ENCODE data around the gene CD151. TPM values are rescaled to one million over a fixed set of nuclear protein-coding genes. Genes with fewer than 3 reads are reported as not detected.
A peak's percentile ranks its signal among the peaks of the same experiment; 100 is the strongest.

Gene CD151
- total and polyA plus RNA-seq, 2 donors, result 19.5 to 82.3 TPM

- peak overlapping the region in 1 of 2 donors; percentile 37 for H3K27ac ChIP-seq (ENCODE audit: low read depth in 1 of 2, low read length in 1 of 2)
- no peaks in the 10 kb centered on the region for H3K36me3 ChIP-seq (ENCODE audit: control insufficient read depth in 2 of 2, insufficient read depth in 2 of 2, low read length in 1 of 2)
- peak overlapping the region; percentile 44 to 59 for H3K4me3 ChIP-seq (ENCODE audit: low read length in 2 of 2)
- DNase-seq (ENCODE audit: low read depth in 6 of 9, low spot score in 9 of 9), result peak in 4 of 9 donors; percentile 57 to 73 (median 64)
- 3% methylated on average over 71 of the region's 71 CpGs for WGBS
- peaks cover 14 to 33% of the 10 kb centered on the region in 2 donors for H3K4me1 ChIP-seq (ENCODE audit: control insufficient read depth in 2 of 2, insufficient read depth in 2 of 2, low read length in 2 of 2)
- no peaks in the 10 kb centered on the region for H3K9me3 ChIP-seq (ENCODE audit: control insufficient read depth in 2 of 2, insufficient read depth in 1 of 2, low read length in 1 of 2)
- peaks cover 12 to 65% of the 10 kb centered on the region in 2 donors for H3K27me3 ChIP-seq (ENCODE audit: control insufficient read depth in 2 of 2, insufficient read depth in 1 of 2, low read length in 1 of 2)
Measured at GRCh38 chr11:849104-849824, 16.5 kb downstream of the CD151 start.

- WGBS, result 42% methylated on average over 97 of the region's 97 CpGs
- H3K4me1 ChIP-seq (ENCODE audit: control insufficient read depth in 2 of 2, insufficient read depth in 2 of 2, low read length in 2 of 2), result peaks cover 14 to 25% of the 10 kb centered on the region in 2 donors
- no peak overlapping the region for H3K27ac ChIP-seq (ENCODE audit: low read depth in 1 of 2, low read length in 1 of 2)
- DNase-seq (ENCODE audit: low read depth in 6 of 9, low spot score in 9 of 9), result no peak
- peak overlapping the region in 1 of 2 donors; percentile 59 for H3K4me3 ChIP-seq (ENCODE audit: low read length in 2 of 2)
- no peaks in the 10 kb centered on the region for H3K36me3 ChIP-seq (ENCODE audit: control insufficient read depth in 2 of 2, insufficient read depth in 2 of 2, low read length in 1 of 2)
- no peaks in the 10 kb centered on the region for H3K9me3 ChIP-seq (ENCODE audit: control insufficient read depth in 2 of 2, insufficient read depth in 1 of 2, low read length in 1 of 2)
- peaks cover 9 to 56% of the 10 kb centered on the region in 2 donors for H3K27me3 ChIP-seq (ENCODE audit: control insufficient read depth in 2 of 2, insufficient read depth in 1 of 2, low read length in 1 of 2)
Measured at GRCh38 chr11:849951-850774, 17.4 kb downstream of the CD151 start.

GRCh38 chr11:850775-851763, 18.3 kb downstream of the CD151 start:
- Histone ChIP-seq H3K27me3 (ENCODE audit: control insufficient read depth in 2 of 2, insufficient read depth in 1 of 2, low read length in 1 of 2) (peaks cover 9 to 47% of the 10 kb centered on the region in 2 donors), H3K4me3 (ENCODE audit: low read length in 2 of 2) (no peak overlapping the region), H3K27ac (ENCODE audit: low read depth in 1 of 2, low read length in 1 of 2) (no peak overlapping the region), H3K36me3 (ENCODE audit: control insufficient read depth in 2 of 2, insufficient read depth in 2 of 2, low read length in 1 of 2) (no peaks in the 10 kb centered on the region), H3K9me3 (ENCODE audit: control insufficient read depth in 2 of 2, insufficient read depth in 1 of 2, low read length in 1 of 2) (no peaks in the 10 kb centered on the region), H3K4me1 (ENCODE audit: control insufficient read depth in 2 of 2, insufficient read depth in 2 of 2, low read length in 2 of 2) (peaks cover 14 to 16% of the 10 kb centered on the region in 2 donors)
- 93% methylated on average over 28 of the region's 28 CpGs for WGBS
- no peak for DNase-seq (ENCODE audit: low read depth in 6 of 9, low spot score in 9 of 9)

GRCh38 chr11:852762-853161, 20.0 kb downstream of the CD151 start:
- no peak overlapping the region for H3K27ac ChIP-seq (ENCODE audit: low read depth in 1 of 2, low read length in 1 of 2)
- no peaks in the 10 kb centered on the region for H3K9me3 ChIP-seq (ENCODE audit: control insufficient read depth in 2 of 2, insufficient read depth in 1 of 2, low read length in 1 of 2)
- WGBS, result 95% methylated on average over 15 of the region's 15 CpGs
- no peaks in the 10 kb centered on the region for H3K36me3 ChIP-seq (ENCODE audit: control insufficient read depth in 2 of 2, insufficient read depth in 2 of 2, low read length in 1 of 2)
- H3K4me3 ChIP-seq (ENCODE audit: low read length in 2 of 2), result no peak overlapping the region
- H3K27me3 ChIP-seq (ENCODE audit: control insufficient read depth in 2 of 2, insufficient read depth in 1 of 2, low read length in 1 of 2), result peaks cover 9 to 35% of the 10 kb centered on the region in 2 donors
- peaks cover 14 to 15% of the 10 kb centered on the region in 2 donors for H3K4me1 ChIP-seq (ENCODE audit: control insufficient read depth in 2 of 2, insufficient read depth in 2 of 2, low read length in 2 of 2)
- no peak for DNase-seq (ENCODE audit: low read depth in 6 of 9, low spot score in 9 of 9)

DNA sequence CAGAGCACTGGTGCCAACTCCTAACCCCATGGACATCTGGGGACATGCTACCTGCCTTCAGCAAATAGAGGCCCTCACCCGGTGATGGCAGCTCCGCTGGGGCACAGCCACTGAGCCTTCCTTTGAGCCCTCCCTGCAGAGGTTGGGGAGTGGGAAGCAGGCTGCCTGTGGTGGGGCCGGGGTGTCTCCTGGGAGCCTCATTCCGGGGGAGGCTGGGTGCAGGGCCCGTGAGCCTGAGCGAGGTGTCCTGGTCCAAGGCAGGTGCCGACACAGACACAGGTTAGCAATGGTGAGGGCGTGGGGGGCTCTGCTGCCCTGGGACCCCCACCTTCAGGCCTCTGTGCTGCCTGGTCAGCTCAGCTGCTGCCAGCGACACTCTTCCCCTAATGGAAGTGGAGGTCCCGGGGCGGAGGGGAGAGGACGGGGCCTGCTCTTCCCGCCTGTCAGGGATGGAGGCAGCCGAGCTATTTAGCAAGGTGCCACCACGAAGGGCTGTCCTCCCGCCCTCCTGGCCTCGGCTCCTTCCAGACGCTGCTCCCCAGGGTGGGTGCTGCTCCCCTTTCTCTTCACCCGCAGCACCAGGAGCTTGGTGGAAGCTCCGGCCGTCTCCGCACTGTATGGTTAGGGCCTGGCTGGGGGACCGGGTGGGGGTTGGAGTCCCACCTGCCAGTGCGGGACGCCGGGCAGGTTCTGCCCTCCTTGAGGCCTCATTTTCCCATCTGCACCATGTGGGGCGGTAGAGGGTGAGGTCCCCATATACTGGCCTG, 21.1 kb downstream of the CD151 start:
- H3K36me3 ChIP-seq (ENCODE audit: control insufficient read depth in 2 of 2, insufficient read depth in 2 of 2, low read length in 1 of 2), result no peaks in the 10 kb centered on the region
- DNase-seq (ENCODE audit: low read depth in 6 of 9, low spot score in 9 of 9), result no peak
- H3K27me3 ChIP-seq (ENCODE audit: control insufficient read depth in 2 of 2, insufficient read depth in 1 of 2, low read length in 1 of 2), result peaks cover 9 to 24% of the 10 kb centered on the region in 2 donors
- H3K4me1 ChIP-seq (ENCODE audit: control insufficient read depth in 2 of 2, insufficient read depth in 2 of 2, low read length in 2 of 2), result peaks cover 5 to 6% of the 10 kb centered on the region in 2 donors
- H3K9me3 ChIP-seq (ENCODE audit: control insufficient read depth in 2 of 2, insufficient read depth in 1 of 2, low read length in 1 of 2), result no peaks in the 10 kb centered on the region
- H3K4me3 ChIP-seq (ENCODE audit: low read length in 2 of 2), result no peak overlapping the region
- WGBS, result 97% methylated on average over 27 of the region's 27 CpGs
- no peak overlapping the region for H3K27ac ChIP-seq (ENCODE audit: low read depth in 1 of 2, low read length in 1 of 2)

DNA sequence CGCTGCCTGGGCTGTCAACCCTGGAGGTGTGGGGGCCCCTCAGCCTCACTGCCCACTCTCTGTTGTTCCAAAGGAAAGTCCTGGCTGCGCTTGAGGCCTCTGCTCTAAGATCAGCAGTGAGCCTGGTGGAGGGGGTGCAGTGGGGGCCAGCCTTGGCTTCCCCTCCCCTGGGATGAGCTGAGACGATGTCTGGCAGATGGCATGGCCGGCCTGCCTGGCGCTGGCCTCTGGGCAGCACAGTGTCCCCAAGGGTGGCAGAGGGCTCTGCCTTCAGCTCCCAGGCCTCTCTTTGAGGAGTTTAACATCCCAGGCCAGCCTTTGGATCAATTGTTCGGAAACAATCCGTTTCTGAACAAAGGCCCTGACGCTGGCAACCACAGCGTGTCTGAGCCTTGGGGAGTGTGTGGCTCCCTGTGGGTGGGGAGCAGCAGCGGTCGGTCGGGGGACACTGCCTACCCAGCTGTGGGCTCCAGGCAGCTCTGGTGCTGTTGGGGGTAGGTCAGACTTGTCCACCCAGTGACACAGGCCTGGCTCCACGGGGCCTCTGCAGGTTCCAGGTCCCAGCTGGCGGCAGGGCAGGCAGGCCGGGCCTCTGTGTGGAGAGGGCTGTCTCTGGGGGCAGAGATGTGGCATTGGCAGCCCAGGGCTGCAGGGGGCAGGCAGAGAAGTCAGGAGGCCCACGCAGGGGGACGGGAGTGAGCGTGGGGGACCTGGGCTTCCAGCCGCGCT, 22.0 kb downstream of the CD151 start:
- Histone ChIP-seq H3K36me3 (ENCODE audit: control insufficient read depth in 2 of 2, insufficient read depth in 2 of 2, low read length in 1 of 2) (no peaks in the 10 kb centered on the region), H3K27ac (ENCODE audit: low read depth in 1 of 2, low read length in 1 of 2) (no peak overlapping the region), H3K27me3 (ENCODE audit: control insufficient read depth in 2 of 2, insufficient read depth in 1 of 2, low read length in 1 of 2) (peaks cover 8 to 19% of the 10 kb centered on the region in 2 donors), H3K4me1 (ENCODE audit: control insufficient read depth in 2 of 2, insufficient read depth in 2 of 2, low read length in 2 of 2) (peaks cover 0 to 2% of the 10 kb centered on the region in 2 donors), H3K9me3 (ENCODE audit: control insufficient read depth in 2 of 2, insufficient read depth in 1 of 2, low read length in 1 of 2) (no peaks in the 10 kb centered on the region), H3K4me3 (ENCODE audit: low read length in 2 of 2) (no peak overlapping the region)
- DNase-seq (ENCODE audit: low read depth in 6 of 9, low spot score in 9 of 9), result no peak
- 95% methylated on average over 20 of the region's 20 CpGs for WGBS

DNA sequence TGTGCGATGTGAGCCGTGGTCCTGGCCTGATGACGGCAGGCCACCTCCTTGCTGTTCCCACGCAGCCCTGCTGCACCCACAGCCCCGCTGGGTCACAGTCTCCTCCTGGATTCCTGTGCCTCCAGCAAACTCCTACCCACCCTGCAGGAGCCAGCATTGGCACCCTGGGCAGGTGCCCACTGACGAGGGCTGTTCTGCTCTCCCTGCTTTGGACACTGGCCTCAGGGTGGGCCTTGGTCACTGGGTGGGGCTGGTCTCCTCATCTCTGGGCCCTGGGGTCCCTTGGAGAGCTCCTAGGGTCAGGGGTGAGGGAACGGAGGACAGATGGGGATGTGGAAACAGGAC, 22.6 kb downstream of the CD151 start:
- Histone ChIP-seq H3K27ac (ENCODE audit: low read depth in 1 of 2, low read length in 1 of 2) (no peak overlapping the region), H3K27me3 (ENCODE audit: control insufficient read depth in 2 of 2, insufficient read depth in 1 of 2, low read length in 1 of 2) (peaks cover 2 to 15% of the 10 kb centered on the region in 2 donors), H3K9me3 (ENCODE audit: control insufficient read depth in 2 of 2, insufficient read depth in 1 of 2, low read length in 1 of 2) (no peaks in the 10 kb centered on the region), H3K4me1 (ENCODE audit: control insufficient read depth in 2 of 2, insufficient read depth in 2 of 2, low read length in 2 of 2) (no peaks in the 10 kb centered on the region), H3K4me3 (ENCODE audit: low read length in 2 of 2) (no peak overlapping the region), H3K36me3 (ENCODE audit: control insufficient read depth in 2 of 2, insufficient read depth in 2 of 2, low read length in 1 of 2) (no peaks in the 10 kb centered on the region)
- DNase-seq (ENCODE audit: low read depth in 6 of 9, low spot score in 9 of 9), result no peak
- 96% methylated on average over 7 of the region's 7 CpGs for WGBS

DNA sequence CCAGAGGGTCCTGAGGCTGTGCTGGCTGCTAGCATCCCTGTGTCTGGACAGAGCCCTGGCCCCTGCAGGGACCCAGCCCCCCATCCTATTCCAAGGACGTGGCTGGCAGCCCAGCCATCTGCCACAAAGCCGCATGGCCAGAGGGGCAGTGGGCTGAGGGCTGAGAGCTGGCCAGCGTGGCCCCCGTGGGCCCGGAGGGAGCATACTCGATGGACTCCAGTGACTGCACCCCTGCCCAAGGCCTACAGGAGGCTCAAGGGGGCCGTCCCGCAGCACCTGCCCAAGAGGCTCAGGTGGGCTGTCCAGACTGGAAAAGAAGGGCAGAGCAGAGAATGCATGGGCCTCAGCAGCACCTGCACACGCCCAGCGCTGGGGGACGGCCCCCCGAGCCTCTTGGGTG, 23.0 kb downstream of the CD151 start:
- DNase-seq (ENCODE audit: low read depth in 6 of 9, low spot score in 9 of 9), result no peak
- Histone ChIP-seq H3K27ac (ENCODE audit: low read depth in 1 of 2, low read length in 1 of 2) (no peak overlapping the region), H3K36me3 (ENCODE audit: control insufficient read depth in 2 of 2, insufficient read depth in 2 of 2, low read length in 1 of 2) (no peaks in the 10 kb centered on the region), H3K4me3 (ENCODE audit: low read length in 2 of 2) (no peak overlapping the region), H3K4me1 (ENCODE audit: control insufficient read depth in 2 of 2, insufficient read depth in 2 of 2, low read length in 2 of 2) (no peaks in the 10 kb centered on the region), H3K9me3 (ENCODE audit: control insufficient read depth in 2 of 2, insufficient read depth in 1 of 2, low read length in 1 of 2) (no peaks in the 10 kb centered on the region), H3K27me3 (ENCODE audit: control insufficient read depth in 2 of 2, insufficient read depth in 1 of 2, low read length in 1 of 2) (peaks cover 0 to 10% of the 10 kb centered on the region in 2 donors)
- WGBS, result 95% methylated on average over 12 of the region's 12 CpGs

All from thymus (tissue), 11 donors.